Measurements from ENCODE around the gene SLC26A9. TPM values are rescaled to one million over a fixed set of nuclear protein-coding genes. Genes with fewer than 3 reads are reported as not detected.
A peak's percentile ranks its signal among the peaks of the same experiment; 100 is the strongest.

Gene SLC26A9
- total RNA-seq, 6 experiments from 2014 or later: 0.09 TPM; not detected in 5

DNA sequence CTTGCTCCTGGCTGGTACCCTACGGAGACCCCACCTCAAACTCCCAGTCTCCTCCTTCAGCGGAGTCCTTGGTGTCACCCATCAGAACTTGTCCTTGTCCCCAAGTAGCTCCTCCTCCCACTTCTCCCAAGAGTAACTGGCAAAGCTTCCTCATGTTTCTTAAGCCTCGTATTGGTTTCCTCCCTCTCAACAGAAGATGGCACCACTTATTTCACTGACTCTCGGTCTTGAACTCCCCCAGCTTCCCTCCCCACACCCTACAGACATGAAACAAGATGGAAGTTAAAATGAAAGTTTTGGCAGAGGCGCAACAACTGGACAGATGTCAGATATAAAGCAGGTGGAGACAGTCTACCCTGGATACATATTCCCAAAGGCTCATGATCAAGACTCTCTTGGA is 46.5 kb upstream of the SLC26A9 start:
- 77% methylated on average over 5 of the region's 5 CpGs for WGBS (ENCODE audit: insufficient coverage, low coverage, low lambda C conversion rate, missing lambda C conversion rate)
- DNase-seq: no peak
- no peaks in the 10 kb centered on the region for H3K9me3 ChIP-seq
- no peaks in the 10 kb centered on the region for H3K4me1 ChIP-seq
- H3K4me3 ChIP-seq: no peak overlapping the region
- no peak overlapping the region for H3K27ac ChIP-seq
- TF ChIP-seq POLR2A (IDR thresholded peaks at IDR 0.05): no peak
- TF ChIP-seq, protein P1, sequence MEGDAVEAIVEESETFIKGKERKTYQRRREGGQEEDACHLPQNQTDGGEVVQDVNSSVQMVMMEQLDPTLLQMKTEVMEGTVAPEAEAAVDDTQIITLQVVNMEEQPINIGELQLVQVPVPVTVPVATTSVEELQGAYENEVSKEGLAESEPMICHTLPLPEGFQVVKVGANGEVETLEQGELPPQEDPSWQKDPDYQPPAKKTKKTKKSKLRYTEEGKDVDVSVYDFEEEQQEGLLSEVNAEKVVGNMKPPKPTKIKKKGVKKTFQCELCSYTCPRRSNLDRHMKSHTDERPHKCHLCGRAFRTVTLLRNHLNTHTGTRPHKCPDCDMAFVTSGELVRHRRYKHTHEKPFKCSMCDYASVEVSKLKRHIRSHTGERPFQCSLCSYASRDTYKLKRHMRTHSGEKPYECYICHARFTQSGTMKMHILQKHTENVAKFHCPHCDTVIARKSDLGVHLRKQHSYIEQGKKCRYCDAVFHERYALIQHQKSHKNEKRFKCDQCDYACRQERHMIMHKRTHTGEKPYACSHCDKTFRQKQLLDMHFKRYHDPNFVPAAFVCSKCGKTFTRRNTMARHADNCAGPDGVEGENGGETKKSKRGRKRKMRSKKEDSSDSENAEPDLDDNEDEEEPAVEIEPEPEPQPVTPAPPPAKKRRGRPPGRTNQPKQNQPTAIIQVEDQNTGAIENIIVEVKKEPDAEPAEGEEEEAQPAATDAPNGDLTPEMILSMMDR (IDR thresholded peaks at IDR 0.05): no peak
- H3K36me3 ChIP-seq: no peaks in the 10 kb centered on the region
- intact Hi-C loops (cut with DNase I): loop anchor here (5.0 to 10.0 kb wide), 2 partner anchors 118 to 325 kb away; no protein-coding TSS in a partner anchor
- H3K27me3 ChIP-seq: no peaks in the 10 kb centered on the region
- no peak for ATAC-seq

DNA sequence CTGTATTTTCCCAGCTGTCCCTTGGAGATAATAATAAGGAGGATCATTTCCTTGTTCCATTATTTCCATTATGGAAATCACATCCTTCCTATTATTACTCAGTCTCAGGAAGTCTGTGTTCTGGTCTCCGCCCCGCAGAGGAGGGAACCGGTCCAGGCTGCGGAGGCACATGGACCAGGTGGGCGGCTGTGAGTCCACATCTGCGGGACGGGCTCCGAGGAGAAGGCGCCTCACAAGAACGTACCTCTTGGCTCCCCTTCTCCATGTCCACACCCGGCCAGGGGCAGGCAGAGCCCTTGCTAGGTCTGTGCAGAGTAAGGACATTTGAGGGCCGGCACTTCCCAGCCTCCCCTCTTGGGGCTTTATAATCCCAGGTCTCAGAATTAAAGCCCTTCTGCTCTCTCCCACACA is 45.3 kb upstream of the SLC26A9 start:
- 69% methylated on average over 12 of the region's 12 CpGs for WGBS (ENCODE audit: insufficient coverage, low coverage, low lambda C conversion rate, missing lambda C conversion rate)
- Histone ChIP-seq H3K4me1 (peaks cover 0 to 7% (median 0%) of the 10 kb centered on the region in 4 donors), H3K9me3 (no peaks in the 10 kb centered on the region), H3K36me3 (no peaks in the 10 kb centered on the region), H3K27me3 (no peaks in the 10 kb centered on the region), H3K27ac (no peak overlapping the region), H3K4me3 (no peak overlapping the region)
- no peak for TF ChIP-seq POLR2A (IDR thresholded peaks at IDR 0.05)
- TF ChIP-seq, protein P1 (IDR thresholded peaks at IDR 0.05): no peak
- ATAC-seq: peak in 3 of 4 donors; percentile 8 to 52 (median 22)
- no peak for DNase-seq
- intact Hi-C loops (cut with DNase I): loop anchor here (5.0 to 10.0 kb wide), 2 partner anchors 119 to 324 kb away; no protein-coding TSS in a partner anchor

DNA sequence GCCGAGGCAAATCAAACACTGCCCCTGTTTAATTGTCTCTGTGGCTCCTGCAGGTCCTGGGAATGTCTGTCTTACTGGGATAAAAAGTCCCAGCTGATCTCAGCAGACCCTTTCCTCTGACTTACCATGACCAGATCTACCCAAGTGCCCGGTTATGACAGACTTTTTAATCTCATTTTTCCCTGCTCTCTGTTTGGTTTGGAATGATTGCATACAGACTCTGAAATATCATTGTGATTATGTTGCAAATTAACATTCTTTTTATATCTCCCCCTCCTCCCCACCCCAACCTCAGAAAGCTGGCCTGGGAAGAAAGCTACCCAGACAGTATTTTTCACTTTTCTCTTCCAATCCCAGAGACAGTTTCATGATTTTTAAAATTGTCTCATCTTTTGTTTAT is 43.6 kb upstream of the SLC26A9 start:
- intact Hi-C loops (cut with DNase I): loop anchor here (5.0 to 10.0 kb wide), 2 partner anchors 120 to 322 kb away; no protein-coding TSS in a partner anchor
- H3K27ac ChIP-seq: no peak overlapping the region
- DNase-seq (no peak), ATAC-seq (no peak)
- no peak overlapping the region for H3K4me3 ChIP-seq
- no peaks in the 10 kb centered on the region for H3K27me3 ChIP-seq
- no peaks in the 10 kb centered on the region for H3K9me3 ChIP-seq
- peaks cover 0 to 8% (median 0%) of the 10 kb centered on the region in 4 donors for H3K4me1 ChIP-seq
- 30% methylated on average over 2 of the region's 2 CpGs for WGBS (ENCODE audit: insufficient coverage, low coverage, low lambda C conversion rate, missing lambda C conversion rate)
- no peaks in the 10 kb centered on the region for H3K36me3 ChIP-seq
- TF ChIP-seq POLR2A (IDR thresholded peaks at IDR 0.05): no peak
- TF ChIP-seq, protein P1 (IDR thresholded peaks at IDR 0.05): no peak

DNA sequence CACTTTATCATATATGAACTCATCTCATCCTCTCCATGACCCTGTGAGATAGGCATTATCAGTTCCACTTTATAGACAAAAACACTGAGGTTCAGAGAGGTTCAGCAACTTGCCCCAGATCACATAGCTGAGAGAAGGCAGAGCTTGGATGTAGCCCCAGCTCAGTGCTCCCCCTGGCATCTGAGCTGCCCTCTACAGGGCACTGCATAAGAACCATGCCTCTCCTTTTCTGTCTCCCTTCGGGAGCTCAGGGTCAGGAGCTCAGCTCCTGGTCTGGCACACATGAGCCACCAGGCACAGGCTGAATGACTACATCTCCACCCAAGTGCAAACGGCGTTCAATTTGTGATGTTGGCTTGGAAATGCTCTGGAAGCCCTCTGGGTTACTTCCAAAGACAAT is 43.0 kb upstream of the SLC26A9 start:
- 66% methylated on average over 3 of the region's 3 CpGs for WGBS (ENCODE audit: insufficient coverage, low coverage, low lambda C conversion rate, missing lambda C conversion rate)
- DNase-seq: no peak
- Histone ChIP-seq H3K27me3 (no peaks in the 10 kb centered on the region), H3K27ac (no peak overlapping the region), H3K4me3 (no peak overlapping the region), H3K36me3 (no peaks in the 10 kb centered on the region), H3K4me1 (peaks cover 0 to 8% (median 0%) of the 10 kb centered on the region in 4 donors), H3K9me3 (no peaks in the 10 kb centered on the region)
- intact Hi-C loops (cut with DNase I): loop anchor here (5.0 to 10.0 kb wide), 2 partner anchors 121 to 321 kb away; no protein-coding TSS in a partner anchor
- peak in 1 of 4 donors; percentile 12 for ATAC-seq
- TF ChIP-seq POLR2A (IDR thresholded peaks at IDR 0.05): no peak

DNA sequence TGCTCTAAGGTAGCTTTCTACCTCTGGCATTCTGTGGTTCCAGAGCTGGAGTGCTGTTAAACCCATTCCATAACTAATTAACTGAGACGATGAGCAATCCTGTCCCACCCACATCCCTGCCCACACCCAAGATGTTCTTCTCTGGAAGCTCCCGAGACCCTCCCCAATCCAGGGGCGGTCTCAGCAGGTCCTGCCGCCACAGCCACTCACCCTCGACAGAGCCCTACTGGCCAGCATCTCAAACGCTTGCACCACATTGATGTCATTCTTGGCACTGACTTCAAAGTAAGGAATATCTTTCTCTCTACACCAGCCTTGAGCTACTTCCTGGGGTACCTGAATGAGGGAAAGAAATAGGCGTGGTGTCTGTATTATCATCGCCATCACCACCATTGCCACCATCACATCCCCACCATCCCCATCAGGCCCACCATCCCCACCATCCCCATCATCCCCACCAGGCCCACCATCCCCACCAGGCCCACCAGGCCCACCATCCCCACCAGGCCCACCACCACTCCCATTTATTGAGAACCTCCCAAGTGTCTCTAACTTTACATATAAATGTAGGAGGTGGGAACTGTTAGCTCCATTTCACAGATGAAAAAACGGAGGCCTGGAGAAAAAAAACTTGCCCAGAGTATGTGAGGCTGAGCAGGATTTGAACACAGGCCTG is 42.2 kb upstream of the SLC26A9 start:
- H3K36me3 ChIP-seq: no peaks in the 10 kb centered on the region
- H3K27me3 ChIP-seq: no peaks in the 10 kb centered on the region
- 66% methylated on average over 6 of the region's 9 CpGs for WGBS (ENCODE audit: insufficient coverage, low coverage, low lambda C conversion rate, missing lambda C conversion rate)
- H3K4me1 ChIP-seq: peaks cover 0 to 8% (median 0%) of the 10 kb centered on the region in 4 donors
- no peak overlapping the region for H3K4me3 ChIP-seq
- ATAC-seq (no peak), DNase-seq (no peak)
- TF ChIP-seq POLR2A (IDR thresholded peaks at IDR 0.05): no peak
- TF ChIP-seq, protein P1 (IDR thresholded peaks at IDR 0.05): no peak
- intact Hi-C loops (cut with DNase I): loop anchor here (5.0 to 10.0 kb wide), 2 partner anchors 122 to 321 kb away; no protein-coding TSS in a partner anchor
- no peak overlapping the region for H3K27ac ChIP-seq
- H3K9me3 ChIP-seq: no peaks in the 10 kb centered on the region
